Stimulated activated CD4-positive, alpha-beta T cell treated with anti-CD3 and anti-CD28 coated beads, Interleukin-1b, Interleukin-23, amount 100 ng/mL, for 24 hours (primary cell): ENCODE data around the gene PDE6C.

Experiments
- DNase-seq, 4 experiments: peaks; one replicate each; pipeline ENCODE4 v3.0.0-alpha.2; 2020; ENCODE audit warnings: low read depth in 4 of 4, low spot score in 1 of 4

PDE6C gene

GRCh38 chr10:93593749-93594148 is 18.6 kb upstream of the PDE6C start:
- DNase-seq: no peak

GRCh38 chr10:93594518-93594917 is 17.8 kb upstream of the PDE6C start:
- no peak for DNase-seq

GRCh38 chr10:93595378-93596161 is 16.8 kb upstream of the PDE6C start:
- no peak for DNase-seq

- DNase-seq: no peak
These were observed 15.8 kb upstream of the PDE6C start for GRCh38 chr10:93596539-93596938.

- no peak for DNase-seq
These were observed 15.2 kb upstream of the PDE6C start for GRCh38 chr10:93597075-93597599.

- DNase-seq: no peak
These were observed 14.2 kb upstream of the PDE6C start for GRCh38 chr10:93598157-93598556.

GRCh38 chr10:93599335-93599734 is 13.0 kb upstream of the PDE6C start:
- no peak for DNase-seq

- no peak for DNase-seq
These were observed 12.6 kb upstream of the PDE6C start for GRCh38 chr10:93599778-93600177.

GRCh38 chr10:93600446-93601145 is 11.7 kb upstream of the PDE6C start:
- no peak for DNase-seq

GRCh38 chr10:93601146-93601773 is 11.1 kb upstream of the PDE6C start, which contains the start of gene RBP4:
RBP4 (minus strand) TSS chr10:93601235; CDS start chr10:93601028, 207 bp downstream.
- DNase-seq: no peak

- DNase-seq: no peak
These were observed 10.6 kb upstream of the PDE6C start for GRCh38 chr10:93601774-93602162.

GRCh38 chr10:93603023-93603422 is 9.3 kb upstream of the PDE6C start:
- no peak for DNase-seq

- DNase-seq: no peak
These were observed 8.2 kb upstream of the PDE6C start for GRCh38 chr10:93604146-93604545.

- DNase-seq: no peak
These were observed 3.9 kb upstream of the PDE6C start for GRCh38 chr10:93608421-93608820.

GRCh38 chr10:93613126-93613525 is 789 bp downstream of the PDE6C start:
- no peak for DNase-seq

- DNase-seq: no peak
These were observed 1.9 kb downstream of the PDE6C start for GRCh38 chr10:93614101-93614825.

- no peak for DNase-seq
These were observed 3.4 kb downstream of the PDE6C start for GRCh38 chr10:93615576-93616235.

GRCh38 chr10:93620925-93621324 is 8.6 kb downstream of the PDE6C start:
- no peak for DNase-seq

GRCh38 chr10:93622942-93623341 is 10.6 kb downstream of the PDE6C start:
- DNase-seq: no peak

- DNase-seq: no peak
These were observed 16.5 kb downstream of the PDE6C start for GRCh38 chr10:93628858-93629257.
